Measurements from ENCODE around the gene CALHM3.

The CALHM3 gene

GRCh38 chr10:103429647-103430046 is 49.4 kb downstream of the CALHM3 start:
- Histone ChIP-seq H4K20me1 (ENCODE audit: insufficient read depth, low read length) (no peaks in the 10 kb centered on the region), H2AFZ (ENCODE audit: low read length) (no peak overlapping the region), H3F3A (ENCODE audit: insufficient read depth, low read length) (no peaks in the 10 kb centered on the region), H3K9me3 (ENCODE audit: low read length) (no peaks in the 10 kb centered on the region), H3K79me2 (ENCODE audit: insufficient read depth, low read length) (no peaks in the 10 kb centered on the region), H3K4me1 (ENCODE audit: insufficient read depth, low read length, severe bottlenecking) (no peaks in the 10 kb centered on the region), H3K4me3 (ENCODE audit: low read depth, low read length, poor library complexity, severe bottlenecking) (no peak overlapping the region), H3K4me2 (ENCODE audit: low read length) (no peak overlapping the region), H3K9me2 (ENCODE audit: low read depth, low read length) (no peaks in the 10 kb centered on the region), H3K27ac (ENCODE audit: low read depth, low read length, poor library complexity, severe bottlenecking) (no peak overlapping the region), H3K9ac (ENCODE audit: low read length) (no peak overlapping the region), H3K36me3 (ENCODE audit: insufficient read depth, low read length) (peaks cover 95% of the 10 kb centered on the region), H3K27me3 (ENCODE audit: insufficient read depth, low read length) (no peaks in the 10 kb centered on the region)
- TF ChIP-seq, protein P1, sequence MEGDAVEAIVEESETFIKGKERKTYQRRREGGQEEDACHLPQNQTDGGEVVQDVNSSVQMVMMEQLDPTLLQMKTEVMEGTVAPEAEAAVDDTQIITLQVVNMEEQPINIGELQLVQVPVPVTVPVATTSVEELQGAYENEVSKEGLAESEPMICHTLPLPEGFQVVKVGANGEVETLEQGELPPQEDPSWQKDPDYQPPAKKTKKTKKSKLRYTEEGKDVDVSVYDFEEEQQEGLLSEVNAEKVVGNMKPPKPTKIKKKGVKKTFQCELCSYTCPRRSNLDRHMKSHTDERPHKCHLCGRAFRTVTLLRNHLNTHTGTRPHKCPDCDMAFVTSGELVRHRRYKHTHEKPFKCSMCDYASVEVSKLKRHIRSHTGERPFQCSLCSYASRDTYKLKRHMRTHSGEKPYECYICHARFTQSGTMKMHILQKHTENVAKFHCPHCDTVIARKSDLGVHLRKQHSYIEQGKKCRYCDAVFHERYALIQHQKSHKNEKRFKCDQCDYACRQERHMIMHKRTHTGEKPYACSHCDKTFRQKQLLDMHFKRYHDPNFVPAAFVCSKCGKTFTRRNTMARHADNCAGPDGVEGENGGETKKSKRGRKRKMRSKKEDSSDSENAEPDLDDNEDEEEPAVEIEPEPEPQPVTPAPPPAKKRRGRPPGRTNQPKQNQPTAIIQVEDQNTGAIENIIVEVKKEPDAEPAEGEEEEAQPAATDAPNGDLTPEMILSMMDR (IDR thresholded peaks at IDR 0.05; ENCODE audit: low read length) = no peak
- TF ChIP-seq EZH2 (IDR thresholded peaks at IDR 0.05; ENCODE audit: borderline replicate concordance, low read length) = no peak

DNA sequence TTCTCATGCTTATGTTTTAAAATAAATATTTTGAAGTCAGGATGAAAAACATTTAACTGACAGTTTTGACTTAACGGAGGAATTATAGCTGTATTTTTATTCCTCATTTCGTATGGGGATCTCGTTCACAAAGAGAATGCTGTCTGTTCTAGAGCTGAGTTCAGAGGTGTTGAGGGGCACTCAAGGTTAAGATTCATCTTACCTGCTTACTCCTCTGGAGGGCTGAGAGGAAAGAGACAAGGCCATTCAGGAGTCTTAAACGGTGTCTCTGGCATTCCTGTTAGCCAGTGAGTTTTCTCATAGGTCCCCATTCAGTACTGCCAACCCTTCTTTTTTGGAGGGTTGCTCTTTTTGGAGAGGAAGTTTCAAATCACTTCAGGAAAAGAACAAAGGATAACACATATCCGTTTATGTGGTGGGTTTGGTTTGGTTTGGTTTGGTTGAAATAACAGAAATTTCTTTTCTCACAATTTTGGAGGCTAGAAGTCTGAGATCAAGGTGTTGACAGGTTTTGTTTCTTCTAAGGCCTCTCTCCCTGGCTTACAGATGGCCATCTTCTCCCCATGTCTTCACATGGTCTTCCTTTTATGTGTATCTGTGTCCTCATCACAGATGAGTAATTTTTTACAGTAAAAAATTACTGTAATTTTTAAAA is 49.9 kb downstream of the CALHM3 start:
- H3K9me2 ChIP-seq (ENCODE audit: low read depth, low read length) = no peaks in the 10 kb centered on the region
- no peaks in the 10 kb centered on the region for H3K9me3 ChIP-seq (ENCODE audit: low read length)
- H4K20me1 ChIP-seq (ENCODE audit: insufficient read depth, low read length) = no peaks in the 10 kb centered on the region
- TF ChIP-seq EZH2 (IDR thresholded peaks at IDR 0.05; ENCODE audit: borderline replicate concordance, low read length) = no peak
- TF ChIP-seq, protein P1 (IDR thresholded peaks at IDR 0.05; ENCODE audit: low read length) = no peak
- H3F3A ChIP-seq (ENCODE audit: insufficient read depth, low read length) = no peaks in the 10 kb centered on the region
- H3K4me1 ChIP-seq (ENCODE audit: insufficient read depth, low read length, severe bottlenecking) = no peaks in the 10 kb centered on the region
- H3K4me3 ChIP-seq (ENCODE audit: low read depth, low read length, poor library complexity, severe bottlenecking) = no peak overlapping the region
- no peak overlapping the region for H2AFZ ChIP-seq (ENCODE audit: low read length)
- H3K79me2 ChIP-seq (ENCODE audit: insufficient read depth, low read length) = no peaks in the 10 kb centered on the region
- no peaks in the 10 kb centered on the region for H3K27me3 ChIP-seq (ENCODE audit: insufficient read depth, low read length)
- H3K36me3 ChIP-seq (ENCODE audit: insufficient read depth, low read length) = peaks cover 95% of the 10 kb centered on the region
- H3K9ac ChIP-seq (ENCODE audit: low read length) = no peak overlapping the region
- H3K4me2 ChIP-seq (ENCODE audit: low read length) = no peak overlapping the region
- H3K27ac ChIP-seq (ENCODE audit: low read depth, low read length, poor library complexity, severe bottlenecking) = no peak overlapping the region

DNA sequence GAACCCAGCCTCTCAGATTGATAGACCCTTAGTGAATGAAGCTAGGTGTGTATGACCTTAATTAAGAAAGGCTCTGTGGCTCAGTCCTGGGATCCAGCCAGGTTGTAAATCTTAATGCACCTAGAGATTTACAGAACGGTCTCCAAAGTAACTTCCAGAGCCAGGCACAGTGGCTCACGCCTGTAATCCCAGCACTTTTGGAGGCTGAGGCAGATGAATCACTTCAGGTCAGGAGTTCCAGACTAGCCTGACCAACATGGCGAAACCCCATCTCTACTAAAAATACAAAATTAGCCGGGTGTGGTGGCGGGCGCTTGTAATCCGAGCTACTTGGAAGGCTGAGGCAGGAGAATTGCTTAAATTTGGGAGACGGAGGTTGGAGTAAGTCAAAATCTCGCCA is 51.2 kb downstream of the CALHM3 start:
- no peak overlapping the region for H2AFZ ChIP-seq (ENCODE audit: low read length)

More for the DNA sequence above, 51.2 kb downstream of the CALHM3 start:
- no peaks in the 10 kb centered on the region for H3K9me2 ChIP-seq (ENCODE audit: low read depth, low read length)
- H3F3A ChIP-seq (ENCODE audit: insufficient read depth, low read length) = no peaks in the 10 kb centered on the region
- H3K9me3 ChIP-seq (ENCODE audit: low read length) = no peaks in the 10 kb centered on the region
- no peaks in the 10 kb centered on the region for H3K4me1 ChIP-seq (ENCODE audit: insufficient read depth, low read length, severe bottlenecking)
- H3K27me3 ChIP-seq (ENCODE audit: insufficient read depth, low read length) = no peaks in the 10 kb centered on the region
- H3K9ac ChIP-seq (ENCODE audit: low read length) = no peak overlapping the region
- no peaks in the 10 kb centered on the region for H3K79me2 ChIP-seq (ENCODE audit: insufficient read depth, low read length)
- H3K36me3 ChIP-seq (ENCODE audit: insufficient read depth, low read length) = peaks cover 95% of the 10 kb centered on the region
- H3K27ac ChIP-seq (ENCODE audit: low read depth, low read length, poor library complexity, severe bottlenecking) = no peak overlapping the region
- H3K4me3 ChIP-seq (ENCODE audit: low read depth, low read length, poor library complexity, severe bottlenecking) = no peak overlapping the region
- no peaks in the 10 kb centered on the region for H4K20me1 ChIP-seq (ENCODE audit: insufficient read depth, low read length)
- TF ChIP-seq, protein P1 (IDR thresholded peaks at IDR 0.05; ENCODE audit: low read length) = no peak
- TF ChIP-seq EZH2 (IDR thresholded peaks at IDR 0.05; ENCODE audit: borderline replicate concordance, low read length) = no peak
- no peak overlapping the region for H3K4me2 ChIP-seq (ENCODE audit: low read length)

Data from OCI-LY1 (cell line).